ENCODE data around the gene AGK.
A peak's percentile ranks its signal among the peaks of the same experiment; 100 is the strongest.

The AGK gene, protein sequence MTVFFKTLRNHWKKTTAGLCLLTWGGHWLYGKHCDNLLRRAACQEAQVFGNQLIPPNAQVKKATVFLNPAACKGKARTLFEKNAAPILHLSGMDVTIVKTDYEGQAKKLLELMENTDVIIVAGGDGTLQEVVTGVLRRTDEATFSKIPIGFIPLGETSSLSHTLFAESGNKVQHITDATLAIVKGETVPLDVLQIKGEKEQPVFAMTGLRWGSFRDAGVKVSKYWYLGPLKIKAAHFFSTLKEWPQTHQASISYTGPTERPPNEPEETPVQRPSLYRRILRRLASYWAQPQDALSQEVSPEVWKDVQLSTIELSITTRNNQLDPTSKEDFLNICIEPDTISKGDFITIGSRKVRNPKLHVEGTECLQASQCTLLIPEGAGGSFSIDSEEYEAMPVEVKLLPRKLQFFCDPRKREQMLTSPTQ

DNA sequence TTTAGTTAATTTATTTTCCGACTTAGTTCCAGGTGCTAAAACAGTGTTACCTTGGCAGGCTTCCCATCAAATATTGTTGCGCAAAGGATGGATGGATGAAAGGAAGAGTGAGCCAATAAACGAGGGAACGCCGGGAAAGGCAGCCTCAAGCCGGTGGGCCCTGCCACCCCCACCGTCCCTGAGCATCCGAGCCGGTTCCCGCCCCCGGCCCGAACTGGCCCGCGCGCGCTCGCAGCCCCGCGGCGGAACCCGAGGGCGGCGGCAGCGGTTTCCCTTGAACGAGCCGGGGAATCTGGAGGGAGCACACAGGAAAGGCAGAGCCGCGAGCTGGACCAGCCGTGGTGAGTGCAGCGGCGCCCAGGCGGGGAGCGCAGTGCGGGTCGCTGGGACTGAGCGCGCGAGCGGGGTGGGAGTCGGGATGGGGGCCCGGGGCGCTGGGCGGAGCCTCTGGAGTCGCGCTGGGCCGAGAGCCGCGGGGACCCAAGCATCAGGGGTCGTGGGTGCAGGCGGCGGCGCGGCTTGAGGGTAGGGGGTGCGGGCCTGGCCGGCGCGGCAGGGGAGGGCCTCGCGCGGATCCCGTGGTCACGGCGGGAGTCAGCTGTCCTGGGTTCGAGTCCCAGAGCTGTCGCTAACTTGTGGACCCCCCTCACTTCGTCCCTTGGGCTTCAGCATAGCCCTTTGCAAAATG, at the start of gene AGK:
Gene AGK (plus strand): TSS at position 317 of the 688 bp plus-strand sequence. CDS start 4,057 bp downstream, outside the sequence.
- no peak for DNase-seq

DNA sequence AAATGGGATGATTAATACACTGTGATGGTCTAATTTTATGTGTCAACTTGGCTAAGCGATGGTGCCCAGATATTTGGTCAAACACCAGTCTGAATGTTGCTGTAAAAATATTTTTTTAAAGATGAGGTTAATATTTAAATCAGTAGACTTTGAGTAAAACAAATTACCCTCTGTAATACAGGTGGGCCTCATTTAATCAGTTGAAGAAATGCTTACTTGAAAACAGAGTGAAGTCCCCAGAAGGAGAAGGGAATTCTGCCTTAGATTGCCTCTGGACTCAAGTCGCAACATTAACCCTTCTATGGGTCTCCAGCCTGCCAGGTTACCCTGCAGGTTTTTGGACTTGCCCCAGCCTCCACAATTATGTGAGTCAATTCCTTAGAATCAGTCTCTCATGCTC, 49.8 kb upstream of the AGK start:
- DNase-seq = no peak

DNA sequence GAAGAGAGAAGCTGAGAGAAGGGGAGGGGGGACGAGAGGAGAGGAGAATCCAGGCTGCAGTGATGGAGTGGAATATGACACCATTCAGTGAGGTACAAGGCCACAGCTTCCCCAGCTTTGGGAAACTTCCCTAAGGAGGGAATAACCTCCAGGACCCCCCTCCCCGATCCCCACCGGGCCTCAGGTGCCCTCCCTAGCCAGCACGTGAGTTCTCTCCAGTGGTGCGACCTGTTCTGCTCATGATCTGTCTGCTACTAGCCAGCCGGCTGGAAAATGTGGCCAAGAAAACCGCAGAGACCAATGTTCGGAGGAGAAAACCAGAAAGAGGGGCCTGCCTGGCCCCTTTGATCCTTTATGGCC, 39.9 kb upstream of the AGK start:
- no peak for DNase-seq

DNA sequence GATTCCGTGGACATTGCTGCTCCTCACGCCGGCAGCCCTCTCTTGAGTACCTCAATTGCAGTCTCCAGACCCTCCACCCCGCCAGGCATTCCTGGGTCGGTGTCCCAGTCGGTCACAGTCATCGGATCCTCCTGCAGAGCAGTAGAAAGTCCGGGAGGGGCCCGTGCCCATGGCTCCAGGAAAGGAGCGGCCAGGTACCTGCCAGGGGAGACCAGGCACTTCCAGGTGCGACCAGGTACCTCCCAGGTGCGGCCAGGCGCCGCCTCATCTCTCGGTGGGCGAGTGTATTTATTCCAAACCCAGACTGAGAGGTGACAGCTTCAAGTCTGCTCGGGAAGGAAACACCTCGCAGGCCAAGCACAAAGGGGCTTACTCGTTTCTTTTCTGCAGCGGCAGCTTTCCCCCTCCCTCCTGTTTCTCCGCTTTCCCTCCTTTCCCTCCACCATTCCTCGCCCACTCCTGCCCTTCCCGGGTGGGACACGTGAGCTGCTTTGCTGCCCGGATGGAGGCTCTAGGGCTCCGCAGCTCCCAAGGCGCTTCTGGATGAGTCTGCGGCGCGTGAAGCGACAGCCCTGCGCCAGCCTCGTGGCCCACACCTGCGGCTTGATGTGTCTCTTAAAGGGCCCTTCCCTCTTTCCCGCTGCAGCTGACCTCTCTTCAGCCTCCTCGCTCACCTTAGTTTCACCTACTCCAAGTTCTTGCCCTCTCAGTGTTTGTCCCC, 39.4 kb upstream of the AGK start:
- DNase-seq = no peak

DNA sequence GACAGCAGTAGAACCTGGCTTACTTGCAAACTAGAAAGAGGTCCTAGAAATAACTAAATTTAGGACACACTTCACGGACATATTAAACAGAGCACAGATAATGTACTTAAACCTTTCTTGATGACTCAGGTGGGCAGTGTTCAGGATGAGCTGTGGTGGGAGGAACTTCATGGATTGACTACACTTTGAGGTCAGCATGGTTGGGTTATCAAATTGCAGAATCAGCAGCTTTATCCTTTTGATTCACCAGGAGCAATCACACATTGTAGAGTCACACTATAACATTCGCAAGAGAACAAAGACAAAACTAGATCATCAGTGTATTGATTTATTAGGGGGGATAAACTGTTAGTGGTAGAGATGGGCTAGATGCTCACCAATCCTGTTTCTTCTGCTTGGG, 38.6 kb upstream of the AGK start:
- DNase-seq = no peak

DNA sequence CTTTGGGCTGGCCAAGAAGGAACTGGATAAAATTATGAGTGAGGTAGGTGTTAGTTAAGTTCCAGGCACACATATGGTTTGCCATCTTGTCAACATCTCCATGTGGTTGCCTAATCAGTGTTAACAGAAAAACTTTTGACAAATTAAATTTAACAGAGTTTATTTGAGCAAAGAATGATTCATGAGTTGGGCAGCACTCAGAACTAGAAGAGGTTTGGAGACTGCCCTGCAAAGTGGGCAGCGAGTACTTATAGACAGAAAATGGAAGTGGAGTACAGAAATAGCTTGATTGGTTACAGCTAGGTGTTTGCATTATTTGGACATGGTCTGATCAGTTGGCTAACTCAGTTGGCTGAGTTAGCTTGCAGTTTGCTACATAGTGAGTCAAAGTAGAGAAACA, 37.5 kb upstream of the AGK start:
- DNase-seq = no peak

DNA sequence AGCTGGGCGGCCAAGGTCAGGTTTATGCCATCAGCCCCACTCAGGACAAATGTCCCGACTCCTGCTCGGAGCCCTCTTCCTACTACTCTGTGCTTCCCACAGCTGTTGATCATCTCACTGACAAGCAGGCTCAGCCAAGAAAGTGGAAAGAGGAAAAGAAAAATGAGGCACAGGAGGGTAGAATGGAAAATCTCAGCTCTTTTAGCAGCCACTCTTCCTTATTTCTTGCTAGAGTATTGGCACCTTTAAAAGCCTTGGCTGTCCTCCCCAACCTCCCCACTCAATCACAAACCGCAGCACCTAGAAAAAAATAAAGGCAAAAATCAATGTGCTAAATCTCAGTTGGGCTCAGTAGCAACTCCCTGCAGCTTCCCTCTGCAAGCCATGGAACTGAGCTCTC, 35.3 kb upstream of the AGK start:
- no peak for DNase-seq

DNA sequence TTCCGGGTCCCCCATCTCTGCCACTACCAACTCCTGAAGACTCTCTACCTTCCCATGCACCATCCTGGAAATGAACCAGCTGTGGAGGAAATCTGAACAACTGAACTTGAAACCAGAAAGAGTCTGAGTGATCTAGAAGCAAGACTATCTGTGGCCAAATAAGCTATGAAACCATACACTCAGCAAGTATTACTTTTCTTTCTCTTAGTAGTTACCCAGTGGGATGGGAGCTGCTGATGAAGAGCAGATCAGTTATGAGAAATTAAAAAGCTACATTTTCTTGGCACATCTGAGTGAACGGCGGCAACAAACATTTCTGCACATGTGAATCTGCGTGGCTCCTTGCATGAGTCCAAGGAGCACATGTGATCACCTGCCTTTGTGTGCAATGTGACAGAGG, 31.6 kb upstream of the AGK start:
- DNase-seq = no peak

DNA sequence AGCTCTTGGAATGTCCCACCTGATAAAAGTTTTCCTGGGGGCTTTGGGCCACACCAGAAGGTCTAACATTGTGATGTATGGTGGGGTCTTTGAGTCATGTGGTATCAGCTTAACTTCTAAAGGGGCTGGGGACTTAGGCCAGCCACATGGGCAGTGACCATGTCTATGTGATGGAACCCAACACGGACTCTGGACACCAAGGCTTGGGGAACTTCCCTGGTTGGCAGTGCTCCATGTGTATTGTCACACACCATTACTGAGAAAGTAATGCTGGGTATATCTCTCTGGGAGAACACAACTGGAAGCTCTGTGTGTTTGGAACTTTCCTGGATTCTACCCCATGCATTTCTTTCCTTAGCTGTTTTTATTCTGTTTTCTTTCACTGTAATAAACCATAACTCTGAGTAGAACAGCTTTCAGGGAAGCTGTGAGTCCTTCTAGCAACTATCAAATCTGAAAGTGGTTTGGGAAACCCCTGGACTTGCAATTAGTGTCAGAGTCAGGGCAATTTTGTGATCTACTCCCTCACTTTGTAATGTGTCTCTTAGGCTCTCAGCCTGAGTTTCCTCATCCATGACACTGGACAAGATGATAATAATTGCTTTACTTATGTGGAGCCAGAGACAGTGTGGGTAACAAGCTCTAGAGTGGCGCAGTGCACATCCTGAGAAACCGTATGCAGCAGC, 28.4 kb upstream of the AGK start:
- DNase-seq = no peak

DNA sequence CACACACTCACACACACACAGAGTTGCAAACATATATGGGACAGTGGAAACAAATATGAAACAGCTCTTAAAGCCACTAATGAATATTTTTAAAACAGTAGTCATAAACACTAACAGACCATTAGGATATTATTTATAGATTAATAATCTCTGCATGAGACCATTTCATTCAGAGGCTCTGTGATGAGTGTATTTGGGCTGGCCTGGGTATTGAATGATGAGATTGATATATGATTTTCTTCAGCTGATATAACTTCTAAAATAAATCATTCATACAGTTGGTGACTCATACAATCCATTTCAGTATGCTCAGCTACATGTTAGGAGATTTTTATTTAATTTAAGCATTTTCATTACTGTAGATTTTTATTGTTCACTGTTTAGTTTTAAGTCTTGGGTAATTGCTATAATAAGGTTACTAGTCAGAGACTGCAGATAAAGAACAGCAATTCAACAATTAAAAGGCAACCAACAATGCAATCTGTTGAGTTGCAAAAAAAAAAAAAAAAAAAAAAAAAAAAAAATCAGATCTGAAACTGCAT, 25.2 kb upstream of the AGK start:
- DNase-seq = no peak

DNA sequence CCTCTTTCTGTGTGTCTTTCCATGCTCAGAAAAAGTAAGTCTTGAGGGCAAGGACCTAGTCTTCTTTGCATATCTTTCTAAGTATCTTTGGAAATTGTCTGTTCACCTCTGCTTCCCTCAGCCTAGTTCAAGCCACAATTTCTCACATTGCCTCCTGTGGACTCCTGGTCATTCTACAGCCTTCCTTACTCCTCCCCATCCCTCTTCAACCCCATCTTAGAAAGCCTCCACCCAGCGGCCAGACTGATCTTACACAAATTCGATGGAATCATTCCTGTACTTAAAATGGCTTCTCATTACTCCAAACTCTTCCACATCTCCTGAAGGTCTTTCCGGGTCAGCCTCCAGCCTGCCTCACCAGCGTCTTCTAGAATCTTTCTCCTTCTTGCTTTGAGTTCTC, 24.1 kb upstream of the AGK start:
- DNase-seq = no peak

DNA sequence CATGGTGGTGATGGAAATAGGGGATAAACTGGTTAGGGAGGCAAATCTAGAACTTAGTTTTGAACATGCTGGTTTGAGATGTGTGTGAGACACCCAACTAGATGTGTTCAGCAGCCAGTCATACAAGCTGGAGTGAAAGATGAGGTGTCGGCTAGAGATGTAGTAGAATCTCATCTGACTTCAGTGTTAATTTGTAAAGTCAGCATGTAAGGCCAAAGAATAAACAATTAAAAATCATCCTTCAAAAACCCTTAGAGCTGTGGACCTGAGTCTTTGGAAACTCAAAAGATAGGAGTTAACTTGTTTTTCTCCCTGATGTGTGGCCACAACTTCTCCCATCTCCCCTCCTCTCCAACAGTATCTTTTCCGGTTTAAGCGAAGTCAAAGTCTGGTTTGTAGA, 22.8 kb upstream of the AGK start:
- no peak for DNase-seq

DNA sequence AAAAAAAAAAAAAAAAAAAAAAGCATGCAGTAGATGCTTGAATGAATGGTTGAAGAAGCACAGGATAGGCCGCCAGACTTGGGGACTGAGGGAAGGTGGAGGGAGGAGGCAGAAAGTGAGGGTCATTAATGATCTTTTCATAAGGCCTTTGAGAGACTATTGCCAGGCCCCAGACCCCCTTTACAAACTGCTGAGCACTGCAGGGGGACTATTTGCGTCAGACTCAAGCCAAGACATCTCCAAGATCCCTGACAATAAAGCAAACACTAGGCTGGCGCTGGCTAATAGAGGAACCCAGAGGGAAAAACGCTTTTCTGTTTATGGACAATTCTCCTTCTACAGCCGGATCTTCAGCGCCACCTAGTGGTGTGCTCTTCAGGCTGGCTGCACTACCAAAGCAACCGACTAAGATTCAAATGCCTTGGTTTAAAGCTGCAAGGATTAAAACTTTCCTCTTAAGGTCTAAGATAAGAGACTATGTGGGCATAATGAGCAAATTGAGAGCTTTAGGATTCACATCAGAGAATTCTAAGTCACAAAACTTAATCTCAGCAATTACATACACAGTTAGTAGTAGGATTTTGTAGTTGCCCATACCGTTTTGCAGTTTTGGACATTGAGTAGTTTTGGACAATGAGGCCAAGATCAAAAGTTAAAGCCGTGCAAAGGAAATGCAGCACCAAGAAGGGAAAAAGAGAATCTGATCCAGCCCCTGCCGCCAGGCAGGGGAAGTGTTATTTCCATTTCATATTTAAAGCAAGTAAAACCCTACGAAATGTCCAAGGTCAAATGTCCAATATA, 17.9 kb upstream of the AGK start:
- peak; percentile 15 for DNase-seq

DNA sequence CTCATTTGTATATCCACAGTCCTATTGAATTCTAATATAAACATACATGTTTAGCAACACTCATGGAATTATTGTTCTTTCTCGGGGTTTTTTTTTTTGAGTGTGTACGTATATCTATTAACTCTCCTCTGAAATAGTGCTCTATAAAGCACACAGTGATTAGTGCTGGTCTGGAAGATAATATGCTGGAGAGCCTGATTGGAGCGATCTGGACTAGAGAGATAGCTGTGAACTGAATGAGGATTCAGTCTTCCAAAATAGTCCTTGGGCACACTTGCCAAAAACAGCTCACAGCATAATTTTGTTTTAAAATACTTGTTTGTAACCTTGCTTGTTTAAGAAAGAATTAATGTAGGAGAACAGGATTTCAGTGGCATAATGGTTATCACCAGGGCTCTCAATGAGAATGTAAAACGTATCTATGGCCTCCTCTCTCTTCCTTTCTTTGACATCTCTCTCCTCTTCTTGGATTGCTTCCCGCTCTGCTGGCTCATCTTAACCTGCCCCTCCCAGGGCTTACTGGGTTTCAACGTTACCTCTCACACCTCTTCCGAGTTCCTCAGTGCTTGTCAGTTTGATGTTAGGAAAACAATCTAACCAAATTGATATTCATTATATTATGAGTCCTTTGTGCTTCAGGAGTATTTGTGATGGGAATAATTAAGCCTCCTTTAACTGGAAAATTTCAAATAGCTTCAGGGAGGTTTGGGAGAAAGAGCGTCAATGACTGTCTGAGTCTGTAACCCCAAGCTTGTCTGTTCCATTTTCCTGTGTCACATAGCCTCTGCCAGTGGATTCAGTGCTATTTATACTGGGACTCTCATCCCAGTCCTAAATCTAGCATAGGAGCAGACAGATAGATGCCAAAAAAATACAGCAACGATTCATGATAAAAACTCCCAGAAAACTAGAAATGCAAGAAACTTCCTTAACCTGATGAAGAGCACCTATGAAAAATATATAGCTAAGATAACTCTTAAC, 16.2 kb upstream of the AGK start:
- no peak for DNase-seq

DNA sequence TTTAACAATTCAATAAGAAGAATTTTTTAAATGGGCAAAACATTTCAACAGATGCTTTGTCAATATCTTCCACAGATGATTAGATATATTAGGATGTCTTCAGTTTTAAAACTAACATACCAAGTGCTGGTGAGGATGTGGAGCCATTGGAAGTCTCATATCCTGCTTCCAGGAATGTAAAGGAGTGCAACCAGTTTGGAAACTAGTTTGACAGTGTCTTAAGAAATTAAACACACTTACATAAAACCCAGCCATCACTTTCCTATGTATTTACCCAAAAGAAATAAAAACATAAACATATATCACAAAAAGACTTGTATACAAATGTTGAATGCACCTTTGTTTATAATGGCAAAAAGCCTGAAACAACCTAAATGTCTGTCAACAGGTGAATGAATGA, 13.3 kb upstream of the AGK start:
- no peak for DNase-seq

DNA sequence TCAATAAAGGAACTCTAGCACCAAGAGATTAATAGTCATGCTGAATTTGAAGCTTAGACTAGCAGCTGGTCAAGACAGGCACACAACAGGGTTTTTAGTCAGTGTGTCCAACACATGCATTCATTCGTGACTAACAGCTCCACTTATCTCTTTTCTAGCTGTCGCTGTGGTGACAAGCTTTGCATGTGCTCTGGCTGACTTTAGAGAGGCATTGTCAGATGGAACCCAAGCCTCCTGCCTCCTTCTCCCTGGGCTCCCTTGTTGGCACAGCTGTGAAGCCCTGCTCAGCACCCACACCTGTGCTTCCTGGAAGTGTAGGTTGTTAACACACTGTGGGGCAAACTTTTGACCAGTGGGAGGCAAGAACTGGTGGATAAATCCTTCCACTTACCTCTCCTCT, 9.8 kb upstream of the AGK start:
- DNase-seq = no peak

DNA sequence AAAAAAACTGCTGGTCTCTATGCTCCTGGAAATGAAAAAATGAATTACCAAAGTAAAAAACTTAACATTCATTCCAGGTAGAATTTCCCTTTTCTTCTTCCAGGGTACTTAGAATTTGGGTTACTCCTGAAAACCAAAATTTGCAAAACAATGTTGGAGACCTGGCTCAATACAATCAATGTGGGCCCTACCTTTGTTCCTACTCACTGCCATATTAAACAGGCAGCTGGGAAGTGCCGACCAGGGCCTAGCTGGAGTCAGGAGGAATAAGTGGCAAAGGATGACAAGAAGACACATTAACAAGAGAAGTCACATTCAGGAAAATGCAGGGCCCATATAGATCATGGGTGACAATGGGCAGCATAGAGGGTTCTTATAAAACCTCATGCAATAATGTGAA, 6.4 kb upstream of the AGK start:
- no peak for DNase-seq

DNA sequence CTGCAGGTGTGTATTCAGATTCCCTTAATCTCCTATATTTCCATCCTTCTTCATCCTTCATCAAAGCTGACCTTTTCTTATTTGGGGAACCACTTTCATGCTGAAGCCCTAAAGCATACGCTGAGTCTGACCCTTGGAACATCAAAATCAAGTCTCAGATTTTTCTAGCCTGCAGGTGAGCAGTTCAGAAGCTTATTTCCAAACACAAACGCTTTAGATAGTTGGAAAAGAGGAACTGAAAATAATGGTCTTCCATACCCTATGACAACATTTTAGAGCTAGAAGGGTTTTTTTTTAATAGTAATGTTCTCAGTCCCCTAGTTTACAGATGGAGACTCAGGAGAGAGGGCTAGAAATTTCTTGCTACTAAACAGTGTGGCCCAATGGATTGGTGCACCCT, 1.6 kb upstream of the AGK start:
- no peak for DNase-seq

DNA sequence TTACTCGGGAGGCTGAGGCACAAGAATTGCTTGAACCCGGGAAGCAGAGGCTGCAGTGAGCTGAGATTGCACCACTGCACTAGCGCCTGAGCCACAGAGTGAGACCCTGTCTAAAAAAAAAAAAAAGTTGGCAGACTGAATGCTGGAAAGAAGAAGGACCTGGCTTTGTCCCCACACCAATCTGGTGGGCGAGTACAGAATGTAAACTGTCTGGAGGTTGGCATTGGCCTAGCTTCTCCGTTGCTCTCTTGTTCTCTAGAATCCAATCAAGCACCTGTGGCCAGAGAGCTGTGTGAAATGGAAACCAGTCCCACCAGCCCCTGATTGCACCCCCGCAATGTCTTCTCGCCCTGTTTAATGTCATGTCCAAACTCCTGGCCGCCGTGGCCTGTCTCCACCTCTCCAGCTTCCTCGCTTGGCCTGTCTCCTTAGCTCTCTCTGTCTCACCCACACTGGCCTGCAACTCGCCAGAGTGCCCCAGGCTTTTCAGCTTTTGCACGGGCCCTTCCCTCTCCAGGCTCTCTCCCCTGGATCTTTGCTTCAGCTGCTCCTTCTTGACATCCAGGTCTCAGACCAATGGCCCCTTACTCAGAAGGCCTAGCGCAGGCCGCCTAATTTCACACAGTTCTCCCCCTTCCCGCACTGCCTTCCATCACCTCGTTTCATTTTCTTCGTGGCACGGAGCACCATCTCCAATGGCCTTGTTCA, 670 bp upstream of the AGK start:
- no peak for DNase-seq

DNA sequence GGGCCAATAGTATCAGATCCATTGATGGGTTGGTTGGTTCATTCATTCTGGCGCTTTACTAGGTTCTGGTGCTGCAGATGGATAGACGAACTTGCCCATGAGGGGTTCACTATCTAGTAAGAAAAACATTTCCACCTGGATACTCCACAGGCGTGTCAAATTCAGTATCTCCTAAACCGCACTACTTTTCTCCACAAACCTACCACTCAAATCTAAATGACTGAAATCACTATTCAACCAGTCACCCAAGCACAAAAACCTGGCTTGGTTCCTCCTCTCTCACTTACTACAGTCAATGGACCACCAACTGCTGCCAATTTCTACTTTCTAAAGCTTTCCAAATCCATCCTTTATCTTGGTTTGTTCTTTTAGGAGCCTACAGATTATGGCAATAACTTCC, 572 bp downstream of the AGK start:
- DNase-seq = no peak

All from NCI-H1436 treated with DMSO at 0.1 percent for 48 hours (cell line).